CD4-positive, alpha-beta T cell treated with Interleukin-4 for 4 hours (primary cell): ENCODE data around the gene DDX10.

Experiments
- DNase-seq: peaks from one replicate; pipeline ENCODE4 v3.0.0-alpha.2; 2020

Gene DDX10

DNA sequence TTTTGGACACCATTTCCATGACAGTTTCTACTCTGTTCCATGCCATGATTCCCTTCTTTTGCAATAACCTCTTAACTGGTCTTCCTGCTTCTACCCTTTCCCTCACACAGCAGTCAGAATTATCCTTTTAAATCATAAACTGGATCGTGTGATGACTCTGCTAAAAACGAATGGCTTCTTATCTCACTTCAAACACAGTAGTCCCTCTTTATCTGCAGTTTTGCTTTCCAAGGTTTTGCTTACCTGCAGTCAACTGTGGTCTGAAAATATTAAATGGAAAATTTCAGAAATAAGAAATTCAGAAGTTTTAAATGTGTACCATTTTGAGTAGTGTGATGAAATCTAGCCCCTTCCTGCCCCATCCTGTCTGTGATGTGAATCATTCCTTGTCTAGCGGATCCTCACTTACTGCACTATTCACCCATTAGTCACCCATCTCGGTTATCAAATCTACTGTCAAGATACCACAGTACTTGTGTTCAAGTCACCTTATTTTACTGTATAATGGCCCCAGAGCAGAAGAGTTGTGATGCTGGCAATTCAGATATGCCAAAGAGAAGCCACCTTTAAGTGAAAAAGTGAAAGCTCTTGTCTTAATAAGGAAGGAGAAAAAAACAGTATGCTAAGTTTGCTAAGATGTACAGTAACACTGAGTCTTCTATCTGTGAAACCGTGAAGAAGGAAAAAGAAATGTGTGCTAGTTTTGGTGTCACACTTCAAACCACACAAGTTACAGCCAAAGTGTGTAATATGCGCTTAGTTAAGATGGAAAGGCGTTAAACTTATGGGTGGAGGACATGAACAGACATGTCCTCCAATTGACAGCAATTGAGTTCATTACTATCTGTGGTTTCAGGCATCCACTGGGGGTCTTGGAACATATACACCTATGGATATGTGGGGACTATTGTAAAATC, 283.0 kb downstream of the DDX10 start:
- peak; percentile 17 for DNase-seq

DNA sequence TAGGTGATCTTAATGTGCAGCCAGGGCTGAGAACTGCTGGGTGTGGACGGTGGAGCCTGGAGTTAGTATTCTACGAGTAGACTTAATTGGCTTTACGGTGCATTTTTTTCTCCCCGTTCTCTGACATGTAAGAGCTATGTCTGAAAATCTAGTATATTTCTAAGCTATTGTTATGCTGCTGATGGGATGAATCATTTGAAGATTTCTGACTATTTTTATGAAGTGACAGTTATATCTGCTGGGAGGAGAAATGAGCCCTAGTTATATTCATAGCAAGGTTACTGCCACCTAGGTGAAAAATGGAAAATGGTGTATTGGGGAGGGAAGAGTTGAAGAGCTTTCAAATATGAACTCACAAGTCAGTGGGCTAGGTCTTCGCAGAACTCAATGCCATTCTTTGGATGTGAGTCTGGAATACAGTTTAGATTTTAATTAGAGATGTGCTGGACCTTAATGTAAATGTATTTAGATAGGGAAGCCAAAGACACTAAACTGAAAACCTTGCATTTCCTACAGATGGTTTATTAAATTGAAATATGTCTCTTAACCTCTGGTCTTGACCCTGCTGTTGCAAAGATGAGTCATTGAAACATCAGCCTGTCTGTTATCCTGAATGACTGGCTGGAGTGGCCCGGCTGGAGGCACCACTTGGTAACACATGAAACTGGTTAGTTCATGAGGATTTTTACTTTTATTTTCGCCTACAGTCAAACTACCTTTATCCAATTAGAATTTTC, 293.7 kb downstream of the DDX10 start:
- no peak for DNase-seq

DNA sequence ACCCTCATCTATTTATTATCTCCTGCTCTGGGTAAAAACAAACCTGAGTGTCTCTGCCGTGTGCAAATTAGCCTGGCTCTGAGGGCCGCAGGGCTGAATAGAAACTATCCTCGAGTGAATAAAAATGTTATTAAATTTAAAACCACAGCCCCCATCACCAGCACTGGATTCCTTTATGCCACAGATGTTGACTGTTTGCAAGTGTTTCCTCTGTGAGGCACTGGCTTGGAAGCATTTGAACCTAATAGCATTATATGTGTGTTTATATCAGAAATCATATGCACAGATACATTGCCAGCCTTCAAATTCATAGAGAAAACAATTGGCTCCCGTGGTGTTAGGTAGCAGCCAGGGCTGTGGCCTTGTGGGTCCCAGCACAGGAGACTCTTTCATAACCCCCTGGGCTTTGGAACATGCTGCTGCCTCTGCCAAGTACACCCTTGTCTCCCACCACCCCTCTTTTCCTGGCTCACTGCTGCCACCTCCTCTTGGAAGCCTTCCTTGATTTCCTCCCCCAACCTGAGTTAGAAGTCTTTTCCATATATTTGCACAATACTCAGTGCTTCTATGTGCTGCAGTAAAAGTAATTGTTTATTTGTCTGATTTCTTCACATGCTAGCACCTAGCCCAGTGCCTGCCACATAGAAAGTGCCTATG, 294.4 kb downstream of the DDX10 start:
- no peak for DNase-seq

DNA sequence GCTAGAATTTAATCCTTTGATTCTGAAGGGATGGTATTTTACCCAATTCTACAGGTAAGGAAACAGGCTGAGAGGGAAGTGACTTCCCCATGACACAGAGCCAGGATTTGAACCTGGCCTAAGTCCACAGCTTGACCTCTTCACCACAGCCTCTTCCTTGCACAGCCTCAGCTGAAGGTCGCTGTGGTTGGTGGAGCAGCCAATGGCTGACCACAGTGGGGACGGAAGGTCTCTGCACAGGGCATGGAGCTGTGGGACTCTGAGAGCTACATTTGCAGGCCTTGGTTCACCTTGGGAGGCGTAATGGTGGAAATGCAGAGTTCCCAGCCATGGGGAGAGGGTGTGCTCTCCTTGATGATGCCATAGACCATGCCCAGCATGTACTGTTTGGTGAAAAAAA, 295.0 kb downstream of the DDX10 start:
- no peak for DNase-seq

DNA sequence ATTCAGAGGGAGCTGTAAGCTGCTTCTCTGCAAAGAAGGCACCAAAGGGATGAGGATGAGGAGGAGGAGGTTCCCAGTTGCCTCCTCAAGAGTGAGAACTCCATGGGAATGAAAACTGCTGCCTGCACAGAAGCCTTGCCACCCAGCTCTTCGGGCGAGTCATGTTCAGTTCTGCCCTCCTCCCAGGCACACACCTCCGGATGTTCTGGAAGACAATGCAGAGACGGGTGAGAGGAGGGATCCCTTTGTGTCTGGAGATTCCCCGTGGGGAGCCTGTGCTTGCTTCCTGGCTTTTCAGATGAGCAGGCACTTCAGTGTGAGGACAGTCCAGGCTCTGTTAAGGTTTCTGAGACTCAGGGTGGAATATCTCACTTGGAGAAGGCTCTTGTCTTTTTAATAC, 295.6 kb downstream of the DDX10 start:
- DNase-seq = no peak

DNA sequence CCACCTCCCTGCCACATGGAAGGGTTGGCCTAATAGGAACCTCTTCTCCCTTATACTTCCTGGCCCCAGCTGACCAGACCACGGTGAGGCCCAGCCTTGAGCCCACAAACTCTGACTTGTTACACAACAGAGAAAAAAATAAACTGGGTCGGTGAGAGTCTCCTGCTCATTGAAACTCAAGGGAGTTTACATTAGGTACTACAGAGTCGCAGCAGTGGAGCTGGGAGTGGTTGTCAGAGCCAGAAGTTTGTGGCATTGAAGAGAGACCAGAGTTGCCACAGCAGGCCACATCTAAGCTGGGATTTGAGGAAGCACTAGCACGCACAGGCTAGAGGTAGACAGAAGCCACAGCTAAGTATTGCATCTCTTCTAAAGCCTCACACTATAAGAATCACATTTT, 296.2 kb downstream of the DDX10 start:
- DNase-seq = no peak

DNA sequence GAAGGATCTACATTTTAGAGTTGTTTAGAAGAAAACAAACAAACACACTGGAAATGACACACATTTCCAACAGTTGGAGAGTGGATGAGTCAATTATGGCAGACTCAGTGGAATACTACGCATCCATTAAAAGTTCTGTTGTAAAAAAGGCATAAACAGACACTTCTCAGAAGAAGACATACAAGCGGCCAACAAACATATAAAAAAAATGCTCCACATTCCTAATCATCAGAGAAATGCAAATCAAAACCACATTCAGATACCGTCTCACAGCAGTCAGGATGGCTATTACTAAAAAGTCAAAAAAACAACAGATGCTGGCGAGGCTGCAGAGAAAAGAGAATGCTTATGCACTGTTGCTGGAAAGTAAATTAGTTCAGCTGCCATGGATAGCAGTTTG, 298.2 kb downstream of the DDX10 start:
- no peak for DNase-seq

DNA sequence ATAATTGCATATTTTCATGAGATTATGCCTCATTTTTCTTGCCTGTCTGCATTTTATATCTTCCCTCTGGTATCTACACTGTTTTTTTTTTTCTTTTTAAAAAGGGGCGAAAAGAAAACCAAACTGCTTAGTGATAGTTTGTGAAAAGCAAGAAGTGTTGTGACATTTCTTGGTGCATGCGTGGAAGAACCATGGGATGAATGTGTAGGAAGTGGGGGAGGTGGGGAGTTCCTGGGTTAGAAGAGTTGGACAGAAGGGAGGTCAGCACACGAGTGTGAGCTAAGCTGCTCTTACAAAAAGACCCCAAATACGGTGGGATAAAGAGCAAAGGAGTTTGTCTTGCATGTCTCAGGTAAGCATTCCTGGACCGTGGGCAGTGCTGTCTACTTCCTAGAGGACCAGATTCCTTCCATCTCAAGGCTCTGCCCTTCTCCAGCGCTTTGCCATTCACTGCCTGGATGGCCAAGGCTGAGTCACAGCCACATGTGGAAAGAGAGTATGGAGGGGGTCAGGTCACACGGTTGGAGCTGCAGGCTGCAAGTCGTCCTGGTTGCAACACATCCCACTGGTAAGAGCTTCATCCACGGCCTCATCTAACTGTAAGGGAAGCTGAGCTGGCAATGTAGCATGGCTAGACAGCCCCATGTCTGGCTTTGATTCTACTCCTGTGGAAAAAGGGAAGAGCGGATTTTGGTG, 300.6 kb downstream of the DDX10 start:
- DNase-seq = no peak

DNA sequence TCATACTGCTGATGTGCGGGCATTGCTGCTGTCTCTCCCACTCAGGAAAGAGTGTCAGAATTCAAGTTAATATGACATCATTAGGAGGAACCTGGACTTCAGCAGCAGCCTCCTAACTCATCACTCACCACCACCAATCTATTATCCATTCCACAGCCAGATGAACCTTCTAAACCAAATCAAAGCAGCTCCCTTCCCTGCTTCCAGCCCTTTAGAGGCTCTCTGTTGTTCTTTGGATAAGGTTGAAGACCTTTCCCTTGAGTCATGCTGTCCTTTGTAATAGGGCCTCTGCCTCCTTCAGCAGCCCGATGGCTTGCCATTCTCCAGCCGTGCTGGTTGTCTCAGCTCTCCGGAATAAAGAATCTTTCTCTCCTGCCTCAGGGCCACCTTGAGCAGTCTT, 301.3 kb downstream of the DDX10 start:
- no peak for DNase-seq

DNA sequence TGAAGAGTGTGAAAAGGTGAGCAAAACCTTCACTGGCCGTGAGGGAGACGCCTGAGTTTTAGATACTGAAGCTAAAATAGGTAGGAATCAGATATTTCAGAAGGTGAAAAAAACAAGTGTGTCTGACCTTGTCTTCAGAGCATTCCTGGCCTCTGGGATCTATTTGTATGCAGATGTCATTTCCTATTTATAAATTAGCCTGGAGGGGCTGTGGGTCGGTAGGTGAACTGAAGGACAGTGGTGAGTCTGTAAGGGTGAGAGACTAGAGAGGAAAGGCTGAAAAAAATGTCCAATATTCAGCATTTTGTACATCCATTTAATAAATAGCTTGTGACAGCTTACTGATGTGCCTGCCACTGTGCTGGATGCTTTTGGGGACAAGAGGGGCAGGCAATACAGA, 302.1 kb downstream of the DDX10 start:
- DNase-seq = no peak

DNA sequence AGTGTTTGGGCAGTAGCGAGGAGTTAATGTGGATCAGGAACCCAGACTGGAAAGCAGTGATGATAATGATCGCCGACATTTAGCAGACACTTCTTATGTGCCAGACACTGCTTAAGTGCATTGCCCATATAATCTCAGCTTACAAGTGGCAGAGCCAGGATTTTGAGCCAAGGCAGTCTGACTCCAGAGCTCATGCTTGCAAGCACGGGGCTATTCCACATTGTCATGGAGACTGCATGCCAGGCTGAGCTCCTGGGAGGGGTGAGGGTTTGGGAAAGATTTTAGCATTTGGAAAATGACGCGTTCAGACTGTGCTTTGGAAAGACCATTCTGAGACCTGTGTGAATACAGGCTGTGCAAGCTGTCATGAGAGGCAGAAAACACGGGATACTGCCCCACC, 302.7 kb downstream of the DDX10 start:
- no peak for DNase-seq

DNA sequence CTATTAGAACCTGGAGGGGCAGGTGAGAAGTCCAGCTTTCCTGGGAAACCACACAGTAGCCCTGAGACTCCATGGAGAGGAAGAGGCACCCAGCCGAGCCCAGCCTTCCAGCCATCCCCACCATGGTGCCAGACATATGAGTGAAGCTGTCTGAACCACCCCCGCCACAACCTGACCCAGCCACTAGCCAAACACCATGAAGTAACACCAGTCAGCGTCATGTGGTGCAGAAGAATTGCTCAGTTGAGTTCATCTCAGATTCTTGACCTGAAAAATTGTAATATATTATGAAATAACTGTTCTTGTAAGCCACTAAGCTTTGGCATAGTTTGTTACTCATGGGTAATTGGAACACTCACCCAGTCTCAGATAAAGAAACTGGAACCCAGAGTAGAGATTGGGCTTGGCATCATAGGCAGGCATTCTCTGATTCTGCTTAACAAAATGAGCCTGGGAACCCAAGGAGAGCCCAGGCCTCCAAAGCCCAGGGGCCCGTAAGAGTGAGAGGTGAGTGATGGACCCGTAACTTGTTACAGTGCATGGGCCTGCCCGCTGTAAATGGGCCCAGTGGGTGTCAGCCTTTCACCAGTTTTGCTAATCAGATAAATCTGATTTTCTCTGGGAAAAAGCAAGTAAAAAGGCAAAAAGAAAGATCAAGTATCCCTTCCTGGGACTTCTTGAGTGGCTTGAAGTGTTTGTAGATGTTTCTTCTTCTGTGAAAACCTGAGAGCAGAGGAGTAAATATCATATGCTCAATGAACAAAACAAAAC, 305.5 kb downstream of the DDX10 start:
- DNase-seq = no peak

DNA sequence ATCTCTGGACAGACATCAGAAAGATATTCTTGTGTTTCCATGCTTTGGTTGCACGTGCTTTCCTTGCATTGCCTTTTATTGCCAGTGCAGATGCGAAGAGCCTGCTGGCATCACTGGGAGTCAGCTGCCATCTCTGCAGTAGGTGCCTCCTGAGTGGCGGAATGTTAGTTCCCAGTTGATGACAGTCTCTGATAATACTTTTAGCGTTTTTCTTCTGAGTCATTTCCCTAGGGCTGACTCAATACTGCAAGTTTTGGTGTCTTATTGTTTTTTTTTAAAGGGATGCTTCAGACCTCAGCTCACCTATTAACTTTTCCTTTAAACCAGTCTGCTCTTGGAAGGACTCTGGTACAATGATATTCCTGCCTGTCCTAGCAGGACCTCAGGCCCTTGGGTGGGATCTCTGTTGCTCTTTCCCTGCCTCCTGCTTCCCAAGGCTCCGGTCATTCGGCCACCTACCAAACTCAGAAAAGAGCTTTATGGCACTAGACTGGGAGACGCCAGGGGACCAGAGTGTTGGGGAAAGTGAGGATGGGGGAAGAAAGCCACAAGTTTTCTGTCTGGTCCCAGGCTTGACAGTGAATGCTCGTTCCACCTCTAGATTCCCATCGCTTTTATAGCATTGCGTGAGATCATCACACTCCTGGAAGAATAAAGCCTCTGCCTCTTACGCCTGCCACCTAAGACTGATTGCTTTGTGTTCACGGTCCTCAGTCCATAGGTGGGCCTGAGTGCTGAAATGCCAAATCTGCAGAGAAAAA, 308.7 kb downstream of the DDX10 start:
- DNase-seq = no peak

DNA sequence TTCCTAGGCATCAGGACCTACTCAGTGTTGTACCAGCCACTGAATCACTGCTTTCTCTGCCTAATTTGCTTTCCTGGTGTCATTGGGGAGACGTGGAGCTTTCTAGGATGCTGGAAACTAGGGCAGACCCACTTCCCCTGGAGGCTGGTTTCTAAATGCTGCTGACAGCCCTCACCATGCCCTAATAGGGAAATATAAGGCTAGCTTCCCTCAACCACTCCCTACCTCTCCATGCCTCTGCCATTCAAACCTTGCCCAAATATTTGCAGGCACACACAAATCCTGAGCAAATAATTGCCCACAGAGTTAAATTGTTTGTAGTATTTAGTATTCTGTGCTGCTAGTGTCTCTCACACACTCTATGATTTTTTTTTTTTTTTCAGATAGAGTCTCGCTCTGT, 310.2 kb downstream of the DDX10 start:
- DNase-seq = no peak

DNA sequence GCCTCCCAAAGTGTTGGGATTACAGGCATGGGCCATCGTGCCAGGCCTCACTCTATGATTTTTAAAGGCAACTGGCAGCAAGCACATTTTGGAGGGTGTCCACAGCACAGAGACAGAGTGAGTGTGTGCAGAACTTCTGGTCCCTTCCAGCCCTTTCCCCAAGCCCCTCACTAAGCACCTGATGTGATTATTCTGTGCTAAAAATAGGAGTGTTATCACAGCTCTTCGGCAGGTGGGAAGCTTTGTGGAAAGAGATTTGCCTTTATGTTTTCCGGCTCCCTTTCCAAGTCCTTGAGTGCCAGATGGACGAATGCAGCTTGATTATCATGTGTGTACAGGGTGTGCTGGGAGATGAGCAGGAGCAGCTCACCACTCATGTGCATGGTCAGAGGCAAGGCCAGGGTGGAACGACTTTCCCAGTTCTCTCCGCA, 310.8 kb downstream of the DDX10 start:
- DNase-seq = no peak

DNA sequence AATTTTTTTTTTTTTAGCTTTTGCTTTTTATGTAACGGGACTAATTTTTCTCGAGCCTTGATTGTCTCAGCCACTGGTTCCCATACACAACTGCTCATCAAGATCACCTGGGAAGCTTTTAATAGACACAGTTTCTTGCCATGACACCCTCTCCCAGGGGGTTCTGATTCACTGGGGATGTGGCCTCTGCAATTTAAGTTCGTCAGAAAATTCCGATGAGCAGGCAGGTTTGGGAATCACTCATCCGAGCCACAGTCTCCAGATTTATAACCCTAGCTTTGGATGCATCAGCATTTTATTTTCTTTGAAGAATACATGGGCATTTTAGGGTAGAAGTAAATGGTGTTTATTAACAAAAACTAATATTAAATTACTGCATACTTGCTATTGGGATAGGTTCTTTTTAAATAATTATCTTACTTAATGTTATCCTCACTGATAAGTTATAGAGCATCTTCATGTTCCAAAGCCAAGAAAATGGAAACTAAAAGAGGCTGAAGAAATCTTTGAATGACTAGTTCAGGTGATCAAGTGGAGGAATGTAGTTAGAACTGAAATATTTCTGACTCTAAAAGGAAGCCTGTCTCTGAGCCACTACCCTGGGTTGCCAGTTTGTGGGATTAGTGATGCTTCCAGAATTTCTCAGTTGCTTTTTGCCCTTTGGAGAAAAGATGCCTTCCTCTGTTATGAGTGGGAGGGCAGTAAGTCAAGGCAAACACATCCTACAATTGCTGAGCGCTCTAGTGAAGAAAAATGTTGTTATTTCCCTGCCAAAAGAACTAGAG, 319.0 kb downstream of the DDX10 start:
- DNase-seq = no peak

DNA sequence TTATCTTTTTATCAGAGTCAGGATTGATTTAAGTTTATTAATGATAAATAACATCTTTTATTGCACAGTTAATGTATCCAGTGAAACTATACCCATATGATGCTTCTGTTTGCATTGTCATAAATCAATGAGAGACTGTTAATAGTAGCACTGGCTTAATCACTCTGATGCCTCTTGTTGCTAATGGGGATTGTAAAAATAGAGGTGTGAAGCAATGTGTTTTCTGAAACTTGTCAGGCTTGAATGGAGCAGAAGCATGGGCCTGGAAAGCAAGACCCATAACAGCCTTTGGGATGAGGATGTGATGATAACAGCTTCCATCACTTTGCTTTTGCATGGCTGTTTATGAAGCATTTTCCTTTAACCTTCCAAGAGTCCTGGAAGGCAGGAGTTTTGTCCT, 319.7 kb downstream of the DDX10 start:
- no peak for DNase-seq

DNA sequence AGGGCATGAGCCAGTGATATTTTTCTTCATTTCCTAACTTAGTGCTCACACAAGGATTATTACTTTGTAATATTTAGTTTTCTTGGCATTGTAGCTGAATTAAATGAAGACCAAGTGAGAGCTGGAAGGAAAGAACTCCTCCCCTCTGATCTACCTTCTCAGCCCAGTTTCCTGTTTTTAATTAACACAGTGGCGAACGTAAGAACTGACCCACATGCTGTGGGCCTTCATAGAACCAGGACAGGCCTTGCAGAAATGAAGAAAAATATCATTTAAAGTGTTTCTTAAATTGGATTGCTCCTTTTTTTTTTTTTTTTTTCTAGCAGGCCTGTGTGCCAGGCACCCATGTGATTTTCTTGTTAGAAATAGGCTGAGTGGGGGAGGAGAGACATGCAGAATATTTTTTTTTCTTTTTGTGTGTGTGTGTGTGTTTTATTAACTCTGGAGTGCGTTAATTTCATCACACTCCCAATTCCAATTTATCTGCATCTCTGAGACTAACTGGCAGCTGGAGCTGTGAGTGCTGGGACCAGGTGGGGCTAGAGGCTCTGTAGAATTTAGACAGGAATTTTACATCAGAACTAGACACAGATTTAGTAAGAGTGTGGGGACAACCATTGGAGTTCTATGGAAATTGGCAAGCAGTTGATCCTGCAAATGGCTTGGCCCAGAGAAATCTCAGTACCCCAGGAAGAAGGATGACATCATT, 320.5 kb downstream of the DDX10 start:
- no peak for DNase-seq

DNA sequence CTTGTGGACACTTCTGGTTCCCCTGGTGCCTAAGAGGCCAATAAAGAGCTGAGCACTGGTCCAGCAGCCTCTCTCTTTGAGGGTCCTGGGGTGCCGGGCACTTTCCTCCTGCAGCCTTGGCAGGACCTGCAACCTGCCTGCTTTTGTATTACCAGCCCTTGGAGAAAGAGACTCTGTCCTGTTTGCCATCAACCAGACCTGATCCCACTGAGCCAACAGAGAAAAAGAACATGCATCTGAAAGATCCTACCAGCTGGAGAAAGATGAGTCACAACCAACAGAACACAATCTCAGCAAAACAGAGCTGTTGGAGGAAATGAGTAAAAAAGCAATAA, 321.0 kb downstream of the DDX10 start:
- DNase-seq = no peak
